Cardiac fibroblast (primary cell): ENCODE data around the gene ELL2.

Source experiments
- DNase-seq, 2 donors: peaks; one replicate each; pipeline versions ENCODE4 v3.0.0 to v3.0.0-alpha.2; 2010; ENCODE audit warnings: low read depth in 2 of 2
- H3K4me3 ChIP-seq, 2 donors: replicated peaks in 1 of 2; 1 replicate in 1 of 2; 2 replicates in 1 of 2; pipeline ENCODE4 v1.5.1; 2011; ENCODE audit warnings: low read depth in 2 of 2, low read length in 2 of 2, mild to moderate bottlenecking in 2 of 2, moderate library complexity in 1 of 2
- CTCF ChIP-seq: IDR thresholded peaks from one replicate; pipeline ENCODE4 v1.5.1; 2011; ENCODE audit warnings: low read depth, mild to moderate bottlenecking, low read length, inconsistent platforms

Gene ELL2

GRCh38 chr5:95972196-95972595 lies 10.5 kb upstream of the ELL2 start:
- no peak overlapping the region for H3K4me3 ChIP-seq
- TF ChIP-seq CTCF, result no peak
- no peak for DNase-seq

GRCh38 chr5:95970359-95970704 lies 8.7 kb upstream of the ELL2 start:
- no peak for DNase-seq
- no peak for TF ChIP-seq CTCF

GRCh38 chr5:95969651-95970358 lies 8.2 kb upstream of the ELL2 start:
- TF ChIP-seq CTCF, result no peak
- H3K4me3 ChIP-seq, result no peak overlapping the region
- peak; percentile 79 to 82 for DNase-seq

More at GRCh38 chr5:95970359-95970704, 8.7 kb upstream of the ELL2 start:
- no peak overlapping the region for H3K4me3 ChIP-seq

GRCh38 chr5:95969055-95969454 lies 7.4 kb upstream of the ELL2 start:
- DNase-seq, result no peak
- no peak overlapping the region for H3K4me3 ChIP-seq
- no peak for TF ChIP-seq CTCF

GRCh38 chr5:95967236-95967635 lies 5.6 kb upstream of the ELL2 start:
- no peak overlapping the region for H3K4me3 ChIP-seq
- no peak for TF ChIP-seq CTCF
- no peak for DNase-seq

- DNase-seq, result no peak
- TF ChIP-seq CTCF, result no peak
- H3K4me3 ChIP-seq, result no peak overlapping the region
Observed at GRCh38 chr5:95966005-95966404, 4.4 kb upstream of the ELL2 start.

- DNase-seq, result peak in 1 of 2 donors; percentile 72
- no peak overlapping the region for H3K4me3 ChIP-seq
- TF ChIP-seq CTCF, result no peak
Observed at GRCh38 chr5:95963650-95964410, 2.2 kb upstream of the ELL2 start.
